GM12878 (cell line): ENCODE measurements around the gene FLOT1. TPM values are rescaled to one million over a fixed set of nuclear protein-coding genes. Genes with fewer than 3 reads are reported as not detected.

Experiments used
- CEBPB ChIP-seq, 2 experiments: fragments of 150-350 bp in 1 of 2; IDR thresholded peaks; 2 replicates each; pipeline ENCODE4 v1.6.1; 2012 to 2014; ENCODE audit warnings: low read depth in 2 of 2, low read length in 2 of 2, borderline replicate concordance in 1 of 2, inconsistent platforms in 1 of 2
- EED ChIP-seq: sonication (generic); IDR thresholded peaks from 2 replicates; pipeline ENCODE4 v1.6.1; 2016; ENCODE audit warnings: antibody characterized with exemption, low read depth
- EGR1 ChIP-seq, 2 experiments: IDR thresholded peaks; 1 replicate in 1 of 2; 2 replicates in 1 of 2; pipeline ENCODE4 v1.6.1; 2011 to 2012; ENCODE audit warnings: low read depth in 2 of 2, low read length in 2 of 2, borderline replicate concordance in 1 of 2, mild to moderate bottlenecking in 1 of 2, moderate library complexity in 1 of 2
- HDAC2 ChIP-seq: fragments of 200-600 bp; sonication (generic); IDR thresholded peaks from 2 replicates; pipeline ENCODE4 v1.6.1; 2017
- IKZF2 ChIP-seq, 2 experiments: fragments of 450-650 bp; IDR thresholded peaks; 2 replicates each; pipeline ENCODE4 v1.6.1; 2017; ENCODE audit warnings: mild to moderate bottlenecking in 2 of 2, moderate library complexity in 2 of 2
- KDM1A ChIP-seq: fragments of 200-600 bp; sonication (generic); IDR thresholded peaks from 2 replicates; pipeline ENCODE4 v1.6.1; 2016; ENCODE audit warnings: borderline replicate concordance
- MEF2A ChIP-seq: IDR thresholded peaks from 2 replicates; pipeline ENCODE4 v1.6.1; 2011; ENCODE audit warnings: low read depth, mild to moderate bottlenecking, low read length, moderate library complexity; ENCODE audit not compliant: insufficient read depth
- MTA2 ChIP-seq: fragments of 450-650 bp; IDR thresholded peaks from 2 replicates; pipeline ENCODE4 v1.6.1; 2016; ENCODE audit warnings: low read depth, mild to moderate bottlenecking, moderate library complexity
- MTA3 ChIP-seq: IDR thresholded peaks from 2 replicates; pipeline ENCODE4 v1.6.1; 2012; ENCODE audit warnings: low read length, inconsistent platforms, borderline replicate concordance
- MXI1 ChIP-seq: fragments of 150-350 bp; IDR thresholded peaks from 2 replicates; pipeline ENCODE4 v1.6.1; 2011; ENCODE audit warnings: low read depth, mild to moderate bottlenecking, inconsistent platforms, low read length, improper control_type of control experiment
- POLR2A ChIP-seq: IDR thresholded peaks from 2 replicates; pipeline ENCODE4 v1.6.1; 2011; ENCODE audit warnings: low read depth, mild to moderate bottlenecking, low read length
- POLR2AphosphoS5 ChIP-seq: IDR thresholded peaks from 2 replicates; pipeline ENCODE4 v1.6.1; 2011; ENCODE audit warnings: mild to moderate bottlenecking, low read length, inconsistent platforms
- POU2F2 ChIP-seq: IDR thresholded peaks from 3 replicates; pipeline ENCODE4 v1.6.1; 2011; ENCODE audit warnings: low read depth, mild to moderate bottlenecking, low read length, borderline replicate concordance
- RCOR1 ChIP-seq: conservative IDR thresholded peaks from 2 replicates; pipeline ENCODE4 v1.6.1; 2012; ENCODE audit warnings: low read depth, low read length, improper control_type of control experiment
- RUNX3 ChIP-seq: IDR thresholded peaks from 2 replicates; pipeline ENCODE4 v1.6.1; 2012; ENCODE audit warnings: low read length, inconsistent platforms
- STAT1 ChIP-seq: fragments of 450-650 bp; conservative IDR thresholded peaks from 2 replicates; pipeline ENCODE4 v1.6.1; 2014; ENCODE audit warnings: antibody characterized with exemption, mild to moderate bottlenecking
- TAF1 ChIP-seq: IDR thresholded peaks from 2 replicates; pipeline ENCODE4 v1.6.1; 2011; ENCODE audit warnings: mild to moderate bottlenecking, low read depth, low read length, borderline replicate concordance
- TBL1XR1 ChIP-seq: IDR thresholded peaks from 2 replicates; pipeline ENCODE4 v1.6.1; 2012; ENCODE audit warnings: low read depth, low read length, improper control_type of control experiment
- TCF12 ChIP-seq: IDR thresholded peaks from 2 replicates; pipeline ENCODE4 v1.6.1; 2011; ENCODE audit warnings: low read depth, mild to moderate bottlenecking, low read length
- TCF3 ChIP-seq: IDR thresholded peaks from 2 replicates; pipeline ENCODE4 v1.6.1; 2012; ENCODE audit warnings: low read depth, mild to moderate bottlenecking, low read length, borderline replicate concordance; ENCODE audit not compliant: insufficient read depth
- ZZZ3 ChIP-seq: IDR thresholded peaks from 2 replicates; pipeline ENCODE4 v1.6.1; 2011; ENCODE audit warnings: low read depth; ENCODE audit not compliant: control insufficient read depth, insufficient read length
- polyA plus RNA-seq, 11 experiments: library from polyadenylated mRNA; depleted of rRNA in 4 of 11; unstranded in 6 of 11; stranded (reverse) in 5 of 11; fragments of >200 nt; fragmentation: Nextera tagmentation in 4 of 11; fragmentation: Illumina TruSeq in 1 of 11; extraction: Ambion mirVana in 4 of 11; extraction: Trizol in 1 of 11; gene quantifications; 1 replicate in 1 of 11; 2 replicates in 10 of 11; pipeline versions ENCODE4 v1.2.1 to v1.2.3, GENCODE V29; 2011 to 2016; ENCODE audit warnings: inconsistent platforms in 2 of 11, missing spikeins in 2 of 11, low read depth in 1 of 11
- total RNA-seq, 4 experiments: library from RNA; depleted of rRNA in 3 of 4; stranded (reverse); fragments of >200 nt in 3 of 4; fragmentation: Illumina TruSeq in 1 of 4; extraction: Trizol in 1 of 4; gene quantifications; 2 replicates each; pipeline versions ENCODE4 v1.2.1 to v1.2.3, GENCODE V29; 2013 to 2021
- TF ChIP-seq, protein P1 (sequence below): fragments of 450-650 bp; formaldehyde crosslinking; IDR thresholded peaks from 2 replicates; pipeline ENCODE4 v1.5.0; 2022; ENCODE audit warnings: mild to moderate bottlenecking, missing genetic modification characterization
- TF ChIP-seq, protein P2 (sequence below): IDR thresholded peaks from 2 replicates; pipeline ENCODE4 v1.6.1; 2011; ENCODE audit warnings: low read depth, mild to moderate bottlenecking, low read length, moderate library complexity, borderline replicate concordance; ENCODE audit errors: extremely low read depth
- TF ChIP-seq, protein P3 (sequence below): IDR thresholded peaks from 2 replicates; pipeline ENCODE4 v1.6.1; 2011; ENCODE audit warnings: borderline replicate concordance, low read depth, mild to moderate bottlenecking, moderate library complexity, low read length; ENCODE audit not compliant: insufficient read depth, poor library complexity, severe bottlenecking

Gene FLOT1
- total and polyA plus RNA-seq, 10 of the 15 experiments (the other 5 are each of a cell fraction or from before 2014, with no cell fraction given): 12.3 to 153 (median 112) TPM

DNA sequence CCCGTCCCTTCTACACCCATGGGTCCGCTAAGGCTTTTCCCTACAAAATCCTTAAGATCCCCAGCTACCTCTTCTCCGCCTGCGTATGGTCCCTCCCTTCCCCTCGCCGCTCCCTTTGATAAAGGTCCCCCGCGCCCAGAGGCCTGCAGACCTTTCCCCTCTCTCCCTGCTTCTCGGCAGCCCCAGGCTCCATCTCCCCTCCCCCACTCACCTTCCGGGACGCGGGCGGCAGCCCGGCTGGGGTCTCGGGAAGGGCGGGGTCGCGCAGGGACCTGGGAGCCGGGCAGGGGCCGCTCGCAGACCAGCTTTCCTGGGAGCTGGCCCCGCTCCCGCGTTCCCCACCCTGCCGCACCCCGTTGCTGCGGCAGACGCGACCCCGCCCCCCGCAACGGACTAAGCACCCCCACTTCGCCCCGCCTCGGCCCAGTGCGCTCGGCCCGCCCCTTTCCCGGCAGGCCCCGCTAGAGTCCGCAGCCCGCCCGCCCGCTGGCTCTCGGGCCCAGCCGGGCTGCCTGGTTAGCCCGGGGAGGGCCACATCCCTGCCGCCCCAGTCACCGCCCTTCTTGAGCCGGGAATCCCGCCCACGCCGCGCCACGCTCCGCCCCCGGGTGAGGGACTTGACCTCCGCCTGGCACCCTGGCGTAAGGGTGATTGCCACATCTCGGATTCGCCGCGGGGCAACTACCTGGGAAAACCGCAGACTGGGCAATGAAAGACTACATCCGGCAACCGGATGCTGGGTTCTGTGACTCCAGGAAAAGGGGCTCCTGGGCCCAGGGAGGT is at the start of gene FLOT1 (continued):
- TF ChIP-seq, protein P1, sequence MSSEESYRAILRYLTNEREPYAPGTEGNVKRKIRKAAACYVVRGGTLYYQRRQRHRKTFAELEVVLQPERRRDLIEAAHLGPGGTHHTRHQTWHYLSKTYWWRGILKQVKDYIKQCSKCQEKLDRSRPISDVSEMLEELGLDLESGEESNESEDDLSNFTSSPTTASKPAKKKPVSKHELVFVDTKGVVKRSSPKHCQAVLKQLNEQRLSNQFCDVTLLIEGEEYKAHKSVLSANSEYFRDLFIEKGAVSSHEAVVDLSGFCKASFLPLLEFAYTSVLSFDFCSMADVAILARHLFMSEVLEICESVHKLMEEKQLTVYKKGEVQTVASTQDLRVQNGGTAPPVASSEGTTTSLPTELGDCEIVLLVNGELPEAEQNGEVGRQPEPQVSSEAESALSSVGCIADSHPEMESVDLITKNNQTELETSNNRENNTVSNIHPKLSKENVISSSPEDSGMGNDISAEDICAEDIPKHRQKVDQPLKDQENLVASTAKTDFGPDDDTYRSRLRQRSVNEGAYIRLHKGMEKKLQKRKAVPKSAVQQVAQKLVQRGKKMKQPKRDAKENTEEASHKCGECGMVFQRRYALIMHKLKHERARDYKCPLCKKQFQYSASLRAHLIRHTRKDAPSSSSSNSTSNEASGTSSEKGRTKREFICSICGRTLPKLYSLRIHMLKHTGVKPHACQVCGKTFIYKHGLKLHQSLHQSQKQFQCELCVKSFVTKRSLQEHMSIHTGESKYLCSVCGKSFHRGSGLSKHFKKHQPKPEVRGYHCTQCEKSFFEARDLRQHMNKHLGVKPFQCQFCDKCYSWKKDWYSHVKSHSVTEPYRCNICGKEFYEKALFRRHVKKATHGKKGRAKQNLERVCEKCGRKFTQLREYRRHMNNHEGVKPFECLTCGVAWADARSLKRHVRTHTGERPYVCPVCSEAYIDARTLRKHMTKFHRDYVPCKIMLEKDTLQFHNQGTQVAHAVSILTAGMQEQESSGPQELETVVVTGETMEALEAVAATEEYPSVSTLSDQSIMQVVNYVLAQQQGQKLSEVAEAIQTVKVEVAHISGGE: no peak
- TF ChIP-seq POLR2AphosphoS5 (peak; percentile 78; the same call in 1 of the 2 replicates), STAT1 (no peak), TCF3 (no peak; the same call in 1 of the 2 replicates), MTA2 (peak; percentile 31; the same call in 1 of the 2 replicates), POLR2A (peak; percentile 83), TCF12 (peak; percentile 3; the same call in 1 of the 2 replicates), EGR1 (IDR thresholded peaks at IDR 0.05; ENCODE audit: borderline replicate concordance in 1 of 2, low read depth in 2 of 2, low read length in 2 of 2) (peak; percentile 52 to 94), RUNX3 (peak; percentile 90), MXI1 (no peak), KDM1A (no peak), TBL1XR1 (peak; percentile 43), ZZZ3 (no peak), MTA3 (peak; percentile 49; the same call in 1 of the 2 replicates), TAF1 (no peak; the same call in none of the 2 replicates), EED (peak; percentile 76), MEF2A (no peak; the same call in 1 of the 2 replicates), RCOR1 (0 out of 2 replicates have a peak, but pooled peaks have one; percentile 18), POU2F2 (peak; percentile 68; the same call in 2 of the 3 replicates), HDAC2 (0 out of 2 replicates have a peak, but pooled peaks have one; percentile 32), IKZF2 (IDR thresholded peaks at IDR 0.05) (peak; percentile 89 to 92), CEBPB (IDR thresholded peaks at IDR 0.05; ENCODE audit: borderline replicate concordance in 1 of 2, low read depth in 2 of 2, low read length in 2 of 2) (peak in 1 of 2 experiments; percentile 68; a peak in 1 of 4 replicates)
- TF ChIP-seq, protein P2, sequence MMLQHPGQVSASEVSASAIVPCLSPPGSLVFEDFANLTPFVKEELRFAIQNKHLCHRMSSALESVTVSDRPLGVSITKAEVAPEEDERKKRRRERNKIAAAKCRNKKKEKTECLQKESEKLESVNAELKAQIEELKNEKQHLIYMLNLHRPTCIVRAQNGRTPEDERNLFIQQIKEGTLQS: no peak
- TF ChIP-seq, protein P3, sequence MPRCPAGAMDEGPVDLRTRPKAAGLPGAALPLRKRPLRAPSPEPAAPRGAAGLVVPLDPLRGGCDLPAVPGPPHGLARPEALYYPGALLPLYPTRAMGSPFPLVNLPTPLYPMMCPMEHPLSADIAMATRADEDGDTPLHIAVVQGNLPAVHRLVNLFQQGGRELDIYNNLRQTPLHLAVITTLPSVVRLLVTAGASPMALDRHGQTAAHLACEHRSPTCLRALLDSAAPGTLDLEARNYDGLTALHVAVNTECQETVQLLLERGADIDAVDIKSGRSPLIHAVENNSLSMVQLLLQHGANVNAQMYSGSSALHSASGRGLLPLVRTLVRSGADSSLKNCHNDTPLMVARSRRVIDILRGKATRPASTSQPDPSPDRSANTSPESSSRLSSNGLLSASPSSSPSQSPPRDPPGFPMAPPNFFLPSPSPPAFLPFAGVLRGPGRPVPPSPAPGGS: peak; percentile 70
